Suprapubic skin (tissue), 4 donors: ENCODE results near the gene STRN.

Experiments
- EP300 ChIP-seq: sonication (generic); formaldehyde crosslinking; IDR thresholded peaks from one replicate; pipeline ENCODE4 v1.6.1; 2017; ENCODE audit warnings: antibody characterized with exemption
- POLR2A ChIP-seq, 2 donors: fragments of 450-650 bp; IDR thresholded peaks; one replicate each; pipeline ENCODE4 v1.6.1; 2017; ENCODE audit warnings: antibody characterized with exemption in 2 of 2, mild to moderate bottlenecking in 2 of 2, moderate library complexity in 2 of 2
- POLR2AphosphoS5 ChIP-seq, 3 donors: sonication (generic); formaldehyde crosslinking; IDR thresholded peaks; one replicate each; pipeline ENCODE4 v1.6.1; 2017; ENCODE audit warnings: antibody characterized with exemption in 3 of 3
- TF ChIP-seq, protein P1 (sequence below), 2 donors: fragments of 200-600 bp in 1 of 2; fragments of 450-650 bp in 1 of 2; sonication (generic) in 1 of 2; IDR thresholded peaks; one replicate each; pipeline ENCODE4 v1.5.1; 2016 to 2019; ENCODE audit warnings: antibody characterized with exemption in 2 of 2, mild to moderate bottlenecking in 1 of 2, moderate library complexity in 1 of 2

DNA sequence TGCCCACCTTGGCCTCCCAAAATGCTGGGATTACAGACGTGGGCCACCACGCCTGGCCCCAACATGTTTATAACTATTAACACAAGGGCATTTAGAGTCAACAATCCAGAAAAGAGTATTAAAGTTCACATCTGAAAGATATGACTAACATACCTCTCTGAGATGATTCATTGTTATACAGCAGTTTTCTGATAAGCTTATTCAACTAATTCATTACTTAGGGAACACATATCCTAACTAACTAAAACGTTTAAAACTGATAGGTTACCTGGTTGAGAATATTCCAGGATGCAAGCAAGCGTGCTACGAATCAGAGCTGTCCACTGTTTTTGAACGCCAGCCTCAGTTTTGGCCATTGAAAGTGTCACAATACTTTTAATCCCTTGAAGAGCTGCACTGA lies 34.0 kb upstream of the STRN start:
- TF ChIP-seq, protein P1, sequence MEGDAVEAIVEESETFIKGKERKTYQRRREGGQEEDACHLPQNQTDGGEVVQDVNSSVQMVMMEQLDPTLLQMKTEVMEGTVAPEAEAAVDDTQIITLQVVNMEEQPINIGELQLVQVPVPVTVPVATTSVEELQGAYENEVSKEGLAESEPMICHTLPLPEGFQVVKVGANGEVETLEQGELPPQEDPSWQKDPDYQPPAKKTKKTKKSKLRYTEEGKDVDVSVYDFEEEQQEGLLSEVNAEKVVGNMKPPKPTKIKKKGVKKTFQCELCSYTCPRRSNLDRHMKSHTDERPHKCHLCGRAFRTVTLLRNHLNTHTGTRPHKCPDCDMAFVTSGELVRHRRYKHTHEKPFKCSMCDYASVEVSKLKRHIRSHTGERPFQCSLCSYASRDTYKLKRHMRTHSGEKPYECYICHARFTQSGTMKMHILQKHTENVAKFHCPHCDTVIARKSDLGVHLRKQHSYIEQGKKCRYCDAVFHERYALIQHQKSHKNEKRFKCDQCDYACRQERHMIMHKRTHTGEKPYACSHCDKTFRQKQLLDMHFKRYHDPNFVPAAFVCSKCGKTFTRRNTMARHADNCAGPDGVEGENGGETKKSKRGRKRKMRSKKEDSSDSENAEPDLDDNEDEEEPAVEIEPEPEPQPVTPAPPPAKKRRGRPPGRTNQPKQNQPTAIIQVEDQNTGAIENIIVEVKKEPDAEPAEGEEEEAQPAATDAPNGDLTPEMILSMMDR (IDR thresholded peaks at IDR 0.05): no peak
- no peak for TF ChIP-seq POLR2A (IDR thresholded peaks at IDR 0.05)
- no peak for TF ChIP-seq EP300
- TF ChIP-seq POLR2AphosphoS5 (IDR thresholded peaks at IDR 0.05): no peak
